ENCODE data around the gene INTS7.
"Not testable (repeated sequence)": the region's sequence is repeated elsewhere in the genome, so short reads cannot be mapped to it uniquely, and the experiment has no call there.

The INTS7 gene

DNA sequence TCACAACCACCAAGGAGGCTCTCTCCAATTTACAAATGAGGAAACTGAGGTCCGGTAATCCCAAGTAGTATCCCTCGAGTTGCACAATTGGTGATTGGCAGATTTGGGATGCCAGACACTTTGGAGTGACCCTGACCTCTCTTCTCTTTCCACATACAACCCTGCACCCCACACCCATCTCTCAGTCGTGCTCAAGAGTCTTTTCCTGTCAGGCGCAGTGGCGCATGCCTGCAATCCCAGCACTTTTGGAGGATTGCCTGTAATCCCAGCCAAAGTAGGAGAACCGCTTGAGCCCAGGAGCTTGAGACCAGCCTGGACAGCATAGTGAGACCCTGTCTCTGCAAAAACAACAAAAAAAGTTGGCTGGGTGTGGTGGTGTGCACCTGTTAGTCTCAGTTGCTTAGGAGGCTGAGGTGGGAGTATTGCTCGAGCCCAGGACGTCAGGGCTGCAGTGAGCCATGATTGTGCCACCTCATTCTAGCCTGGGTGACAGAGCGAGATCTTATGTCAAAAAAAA is 113.7 kb downstream of the INTS7 start:
- TF ChIP-seq, protein P1, sequence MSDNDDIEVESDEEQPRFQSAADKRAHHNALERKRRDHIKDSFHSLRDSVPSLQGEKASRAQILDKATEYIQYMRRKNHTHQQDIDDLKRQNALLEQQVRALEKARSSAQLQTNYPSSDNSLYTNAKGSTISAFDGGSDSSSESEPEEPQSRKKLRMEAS (IDR thresholded peaks at IDR 0.05; ENCODE audit: low read depth, low read length): no peak
- TF ChIP-seq POLR2A (IDR thresholded peaks at IDR 0.05; ENCODE audit: extremely low read depth, insufficient read length) (no peak), MYC (IDR thresholded peaks at IDR 0.05; ENCODE audit: low read depth, low read length) (no peak)
- TF ChIP-seq, protein P2, sequence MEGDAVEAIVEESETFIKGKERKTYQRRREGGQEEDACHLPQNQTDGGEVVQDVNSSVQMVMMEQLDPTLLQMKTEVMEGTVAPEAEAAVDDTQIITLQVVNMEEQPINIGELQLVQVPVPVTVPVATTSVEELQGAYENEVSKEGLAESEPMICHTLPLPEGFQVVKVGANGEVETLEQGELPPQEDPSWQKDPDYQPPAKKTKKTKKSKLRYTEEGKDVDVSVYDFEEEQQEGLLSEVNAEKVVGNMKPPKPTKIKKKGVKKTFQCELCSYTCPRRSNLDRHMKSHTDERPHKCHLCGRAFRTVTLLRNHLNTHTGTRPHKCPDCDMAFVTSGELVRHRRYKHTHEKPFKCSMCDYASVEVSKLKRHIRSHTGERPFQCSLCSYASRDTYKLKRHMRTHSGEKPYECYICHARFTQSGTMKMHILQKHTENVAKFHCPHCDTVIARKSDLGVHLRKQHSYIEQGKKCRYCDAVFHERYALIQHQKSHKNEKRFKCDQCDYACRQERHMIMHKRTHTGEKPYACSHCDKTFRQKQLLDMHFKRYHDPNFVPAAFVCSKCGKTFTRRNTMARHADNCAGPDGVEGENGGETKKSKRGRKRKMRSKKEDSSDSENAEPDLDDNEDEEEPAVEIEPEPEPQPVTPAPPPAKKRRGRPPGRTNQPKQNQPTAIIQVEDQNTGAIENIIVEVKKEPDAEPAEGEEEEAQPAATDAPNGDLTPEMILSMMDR (IDR thresholded peaks at IDR 0.05; ENCODE audit: low read depth, low read length): no peak
- no peak for DNase-seq (ENCODE audit: low read depth)
- no peak overlapping the region for H3K4me3 ChIP-seq (ENCODE audit: low read depth, low read length)

DNA sequence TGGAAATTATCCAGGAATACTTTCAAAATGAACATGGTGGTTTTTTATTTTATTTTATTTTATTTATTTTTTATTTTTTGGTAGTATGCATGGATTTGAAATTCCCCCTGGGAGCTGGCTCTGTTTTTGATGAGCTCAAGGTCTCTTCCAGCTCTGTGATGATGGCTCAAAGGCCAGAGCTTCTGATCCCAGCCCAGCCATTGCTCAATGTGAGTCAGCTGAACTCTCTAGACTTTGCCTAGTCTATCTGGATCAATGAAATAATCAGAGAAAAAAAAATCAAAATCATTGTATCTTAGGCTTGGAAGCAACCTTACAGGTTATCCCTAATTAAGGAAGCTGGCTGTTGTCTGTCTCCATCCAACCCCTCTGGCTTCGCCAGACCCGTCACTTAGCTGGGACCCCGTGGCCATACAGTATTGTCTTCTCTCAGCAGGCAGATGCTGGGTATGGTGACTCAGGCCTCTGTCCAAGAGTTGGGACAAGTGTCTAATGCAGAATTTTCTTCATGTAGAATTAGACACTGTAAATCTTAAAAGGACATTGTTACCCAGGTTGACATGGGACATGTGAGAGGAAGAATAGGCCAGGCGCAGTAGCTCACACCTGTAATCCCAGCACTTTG is 114.6 kb downstream of the INTS7 start:
- TF ChIP-seq, protein P2 (IDR thresholded peaks at IDR 0.05; ENCODE audit: low read depth, low read length): no peak
- no peak for TF ChIP-seq MYC (IDR thresholded peaks at IDR 0.05; ENCODE audit: low read depth, low read length)
- TF ChIP-seq, protein P1 (IDR thresholded peaks at IDR 0.05; ENCODE audit: low read depth, low read length): no peak
- no peak for TF ChIP-seq POLR2A (IDR thresholded peaks at IDR 0.05; ENCODE audit: extremely low read depth, insufficient read length)
- no peak overlapping the region for H3K4me3 ChIP-seq (ENCODE audit: low read depth, low read length)
- no peak for DNase-seq (ENCODE audit: low read depth)

DNA sequence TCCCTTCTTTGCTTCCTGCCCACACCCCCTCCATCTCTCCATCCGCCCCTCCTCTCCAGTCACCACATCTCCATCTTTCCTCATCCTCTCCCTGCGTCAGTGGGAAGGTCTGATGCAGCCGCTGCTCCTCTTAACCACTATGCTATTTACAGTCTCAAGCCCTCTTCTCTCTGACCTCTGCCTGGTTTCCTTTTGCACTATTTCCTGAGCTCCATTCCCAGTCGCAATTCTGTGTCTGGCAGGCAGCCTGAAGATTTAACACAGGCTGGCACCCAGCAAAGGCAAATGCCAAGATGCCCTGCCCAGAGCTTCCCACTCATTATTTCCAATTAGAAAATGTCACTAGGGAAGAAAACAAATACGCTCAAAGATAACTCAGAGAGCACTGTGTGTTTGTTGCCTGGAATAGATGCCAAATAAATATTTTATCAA is 115.2 kb downstream of the INTS7 start:
- TF ChIP-seq, protein P1 (IDR thresholded peaks at IDR 0.05; ENCODE audit: low read depth, low read length): no peak
- TF ChIP-seq, protein P2 (IDR thresholded peaks at IDR 0.05; ENCODE audit: low read depth, low read length): no peak
- no peak for TF ChIP-seq MYC (IDR thresholded peaks at IDR 0.05; ENCODE audit: low read depth, low read length)
- no peak for TF ChIP-seq POLR2A (IDR thresholded peaks at IDR 0.05; ENCODE audit: extremely low read depth, insufficient read length)
- no peak for DNase-seq (ENCODE audit: low read depth)

DNA sequence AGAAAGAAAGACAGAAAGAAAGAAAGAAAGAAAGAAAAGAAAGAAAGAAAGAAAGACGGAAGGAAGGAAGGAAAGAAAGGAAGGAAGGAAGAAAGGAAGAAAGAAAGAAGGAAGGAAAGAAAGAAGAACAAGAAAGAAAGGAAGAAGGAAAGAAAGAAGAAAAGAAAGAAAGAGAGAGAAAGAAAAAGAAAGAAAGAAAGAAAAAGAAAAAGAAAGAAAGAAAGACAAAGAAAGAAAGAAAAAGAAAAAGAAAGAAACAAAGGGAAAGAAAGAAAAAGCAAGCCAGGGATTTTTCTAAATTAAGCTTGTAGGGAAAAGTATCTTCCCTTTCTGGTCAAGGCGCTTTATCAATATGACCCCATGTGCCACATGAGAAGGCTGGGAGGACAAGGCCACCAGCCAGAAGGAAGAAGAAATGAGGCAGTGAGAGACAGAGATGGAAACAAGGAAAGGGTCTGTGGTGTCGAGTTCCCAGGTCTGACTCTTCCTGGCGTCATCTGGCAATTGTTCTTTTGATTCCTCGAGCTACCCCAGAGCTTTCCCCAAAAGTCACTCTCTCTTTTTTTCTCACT is 116.4 kb downstream of the INTS7 start:
- no peak overlapping the region for H3K4me3 ChIP-seq (ENCODE audit: low read depth, low read length)
- no peak for DNase-seq (ENCODE audit: low read depth)
- TF ChIP-seq MYC (IDR thresholded peaks at IDR 0.05; ENCODE audit: low read depth, low read length) (no peak), POLR2A (IDR thresholded peaks at IDR 0.05; ENCODE audit: extremely low read depth, insufficient read length) (no peak)
- TF ChIP-seq, protein P1 (IDR thresholded peaks at IDR 0.05; ENCODE audit: low read depth, low read length): no peak
- TF ChIP-seq, protein P2 (IDR thresholded peaks at IDR 0.05; ENCODE audit: low read depth, low read length): no peak

More for the DNA sequence above, 115.2 kb downstream of the INTS7 start:
- no peak overlapping the region for H3K4me3 ChIP-seq (ENCODE audit: low read depth, low read length)

DNA sequence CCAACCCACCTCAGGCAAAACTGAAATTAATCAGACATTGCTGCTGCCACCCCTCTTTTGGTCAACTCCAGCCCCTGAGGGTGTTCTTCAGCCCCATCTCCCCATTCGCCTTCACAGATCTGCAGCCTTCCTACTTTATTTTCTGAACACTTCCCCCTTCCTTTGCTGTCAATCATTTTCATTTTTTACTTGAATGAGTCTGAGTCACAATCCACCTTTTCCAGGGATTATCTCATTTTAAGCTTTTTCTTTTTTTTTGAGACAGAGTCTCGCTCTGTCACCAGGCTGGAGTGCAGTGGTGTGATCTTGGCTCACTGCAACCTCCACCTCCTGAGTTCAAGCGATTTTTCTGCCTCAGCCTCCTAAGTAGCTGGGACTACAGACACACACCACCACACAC is 118.9 kb downstream of the INTS7 start:
- not testable (repeated sequence) for H3K4me3 ChIP-seq (ENCODE audit: low read depth, low read length); DNase-seq (ENCODE audit: low read depth)

DNA sequence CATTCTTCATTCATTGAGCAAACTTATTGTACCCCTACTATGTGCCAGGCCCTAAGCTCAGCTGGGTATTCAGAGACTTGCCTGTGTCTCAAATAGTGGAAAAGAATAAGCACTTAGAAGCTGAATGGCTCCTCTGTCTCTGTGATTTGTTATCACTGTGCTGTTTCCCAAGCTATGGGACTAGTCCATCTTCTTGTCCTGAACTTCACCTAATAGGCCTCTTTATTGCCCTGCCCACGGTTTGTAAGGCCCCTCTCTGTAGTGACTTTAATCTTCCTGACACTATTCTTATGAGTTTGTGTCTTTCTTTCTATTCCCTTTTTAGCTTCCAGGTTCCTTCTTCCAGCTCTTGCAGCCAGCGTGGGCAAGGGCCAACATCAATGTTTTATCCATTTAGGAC is 119.4 kb downstream of the INTS7 start:
- TF ChIP-seq, protein P2 (IDR thresholded peaks at IDR 0.05; ENCODE audit: low read depth, low read length): no peak
- TF ChIP-seq MYC (IDR thresholded peaks at IDR 0.05; ENCODE audit: low read depth, low read length): no peak
- TF ChIP-seq POLR2A (IDR thresholded peaks at IDR 0.05; ENCODE audit: extremely low read depth, insufficient read length): no peak
- TF ChIP-seq, protein P1 (IDR thresholded peaks at IDR 0.05; ENCODE audit: low read depth, low read length): no peak
- no peak for DNase-seq (ENCODE audit: low read depth)
- H3K4me3 ChIP-seq (ENCODE audit: low read depth, low read length): no peak overlapping the region
